Measurements from ENCODE around the gene ADISSP. TPM values are rescaled to one million over a fixed set of nuclear protein-coding genes. Genes with fewer than 3 reads are reported as not detected.

The ADISSP gene
- total and polyA plus RNA-seq, 2 of the 13 experiments (the other 11 are each of a cell fraction or from before 2014, with no cell fraction given): 38.3 to 90.6 TPM

DNA sequence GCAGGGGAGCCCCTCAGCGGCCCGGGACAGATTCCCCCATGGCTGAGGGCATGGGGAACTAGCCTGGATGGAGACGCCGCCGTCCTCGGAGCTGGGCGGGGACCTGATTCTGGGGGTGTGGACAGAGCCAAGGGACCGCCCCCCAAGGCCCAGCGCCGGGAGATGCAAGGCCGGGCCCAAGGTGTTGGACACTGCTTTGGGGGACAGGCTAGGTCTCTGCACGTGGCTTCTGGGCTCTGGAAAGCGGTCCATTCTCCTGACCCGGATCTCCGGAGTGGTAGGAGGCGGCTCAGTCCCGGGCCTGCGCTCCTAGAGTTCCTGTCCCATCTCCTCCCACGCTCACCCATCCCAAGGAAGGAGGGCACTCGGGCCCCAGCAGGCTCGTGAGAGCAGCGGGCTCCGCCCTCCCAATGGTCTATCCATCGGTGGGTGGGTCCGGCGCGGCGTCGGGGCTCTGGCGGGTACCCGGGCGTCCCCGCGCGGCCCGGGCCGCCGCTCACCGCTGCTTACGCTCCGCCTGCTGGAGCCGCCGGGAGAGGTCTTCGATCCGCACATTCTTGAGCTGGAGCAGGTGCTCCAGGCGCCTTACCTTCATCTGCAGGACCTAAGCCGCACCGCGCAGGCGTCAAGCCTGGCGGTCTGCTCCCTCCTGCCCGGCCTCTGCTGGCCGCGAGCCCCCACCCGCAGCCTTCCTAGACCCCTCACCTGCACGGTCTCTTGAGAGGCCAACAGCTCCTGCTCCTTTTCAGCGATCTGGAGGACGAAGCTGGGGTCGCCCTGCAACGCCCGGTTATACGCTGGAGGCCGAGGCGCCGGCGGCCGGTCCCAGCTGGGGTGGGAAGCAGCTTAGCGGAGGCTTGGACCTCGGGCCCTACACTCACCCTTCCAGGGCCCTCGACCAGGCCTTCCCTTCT is 10.4 kb upstream of the ADISSP start (continued):
- TF ChIP-seq, protein P1, sequence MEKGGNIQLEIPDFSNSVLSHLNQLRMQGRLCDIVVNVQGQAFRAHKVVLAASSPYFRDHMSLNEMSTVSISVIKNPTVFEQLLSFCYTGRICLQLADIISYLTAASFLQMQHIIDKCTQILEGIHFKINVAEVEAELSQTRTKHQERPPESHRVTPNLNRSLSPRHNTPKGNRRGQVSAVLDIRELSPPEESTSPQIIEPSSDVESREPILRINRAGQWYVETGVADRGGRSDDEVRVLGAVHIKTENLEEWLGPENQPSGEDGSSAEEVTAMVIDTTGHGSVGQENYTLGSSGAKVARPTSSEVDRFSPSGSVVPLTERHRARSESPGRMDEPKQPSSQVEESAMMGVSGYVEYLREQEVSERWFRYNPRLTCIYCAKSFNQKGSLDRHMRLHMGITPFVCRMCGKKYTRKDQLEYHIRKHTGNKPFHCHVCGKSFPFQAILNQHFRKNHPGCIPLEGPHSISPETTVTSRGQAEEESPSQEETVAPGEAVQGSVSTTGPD (CRISPR knock-in tag; IDR thresholded peaks at IDR 0.05): no peak
- TF ChIP-seq, protein P2, sequence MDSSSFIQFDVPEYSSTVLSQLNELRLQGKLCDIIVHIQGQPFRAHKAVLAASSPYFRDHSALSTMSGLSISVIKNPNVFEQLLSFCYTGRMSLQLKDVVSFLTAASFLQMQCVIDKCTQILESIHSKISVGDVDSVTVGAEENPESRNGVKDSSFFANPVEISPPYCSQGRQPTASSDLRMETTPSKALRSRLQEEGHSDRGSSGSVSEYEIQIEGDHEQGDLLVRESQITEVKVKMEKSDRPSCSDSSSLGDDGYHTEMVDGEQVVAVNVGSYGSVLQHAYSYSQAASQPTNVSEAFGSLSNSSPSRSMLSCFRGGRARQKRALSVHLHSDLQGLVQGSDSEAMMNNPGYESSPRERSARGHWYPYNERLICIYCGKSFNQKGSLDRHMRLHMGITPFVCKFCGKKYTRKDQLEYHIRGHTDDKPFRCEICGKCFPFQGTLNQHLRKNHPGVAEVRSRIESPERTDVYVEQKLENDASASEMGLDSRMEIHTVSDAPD (CRISPR knock-in tag; IDR thresholded peaks at IDR 0.05): no peak; the same call in 1 of the 2 replicates
- TF ChIP-seq ARNT2 (CRISPR knock-in tag; IDR thresholded peaks at IDR 0.05; ENCODE audit: low read depth) (no peak), HNF4A (CRISPR knock-in tag; IDR thresholded peaks at IDR 0.05) (no peak), ZNF567 (CRISPR knock-in tag; IDR thresholded peaks at IDR 0.05; ENCODE audit: borderline replicate concordance) (no peak; the same call in 1 of the 2 replicates), TCF12 (IDR thresholded peaks at IDR 0.05) (no peak), TCF12 (CRISPR knock-in tag; IDR thresholded peaks at IDR 0.05) (no peak), STAG1 (CRISPR knock-in tag; IDR thresholded peaks at IDR 0.05) (no peak), MEIS1 (CRISPR knock-in tag; IDR thresholded peaks at IDR 0.05; ENCODE audit: borderline replicate concordance) (no peak), ZNF549 (CRISPR knock-in tag; IDR thresholded peaks at IDR 0.05) (no peak), ZNF83 (CRISPR knock-in tag; IDR thresholded peaks at IDR 0.05; ENCODE audit: borderline replicate concordance) (0 out of 2 replicates have a peak, but pooled peaks have one; percentile 15), BCL6 (CRISPR knock-in tag; IDR thresholded peaks at IDR 0.05) (no peak), ZNF598 (CRISPR knock-in tag; IDR thresholded peaks at IDR 0.05; ENCODE audit: borderline replicate concordance) (0 out of 2 replicates have a peak, but pooled peaks have one; percentile 77)
- TF ChIP-seq, protein P3, sequence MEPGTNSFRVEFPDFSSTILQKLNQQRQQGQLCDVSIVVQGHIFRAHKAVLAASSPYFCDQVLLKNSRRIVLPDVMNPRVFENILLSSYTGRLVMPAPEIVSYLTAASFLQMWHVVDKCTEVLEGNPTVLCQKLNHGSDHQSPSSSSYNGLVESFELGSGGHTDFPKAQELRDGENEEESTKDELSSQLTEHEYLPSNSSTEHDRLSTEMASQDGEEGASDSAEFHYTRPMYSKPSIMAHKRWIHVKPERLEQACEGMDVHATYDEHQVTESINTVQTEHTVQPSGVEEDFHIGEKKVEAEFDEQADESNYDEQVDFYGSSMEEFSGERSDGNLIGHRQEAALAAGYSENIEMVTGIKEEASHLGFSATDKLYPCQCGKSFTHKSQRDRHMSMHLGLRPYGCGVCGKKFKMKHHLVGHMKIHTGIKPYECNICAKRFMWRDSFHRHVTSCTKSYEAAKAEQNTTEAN (CRISPR knock-in tag; conservative IDR thresholded peaks at IDR 0.05): no peak
- TF ChIP-seq, protein P4, sequence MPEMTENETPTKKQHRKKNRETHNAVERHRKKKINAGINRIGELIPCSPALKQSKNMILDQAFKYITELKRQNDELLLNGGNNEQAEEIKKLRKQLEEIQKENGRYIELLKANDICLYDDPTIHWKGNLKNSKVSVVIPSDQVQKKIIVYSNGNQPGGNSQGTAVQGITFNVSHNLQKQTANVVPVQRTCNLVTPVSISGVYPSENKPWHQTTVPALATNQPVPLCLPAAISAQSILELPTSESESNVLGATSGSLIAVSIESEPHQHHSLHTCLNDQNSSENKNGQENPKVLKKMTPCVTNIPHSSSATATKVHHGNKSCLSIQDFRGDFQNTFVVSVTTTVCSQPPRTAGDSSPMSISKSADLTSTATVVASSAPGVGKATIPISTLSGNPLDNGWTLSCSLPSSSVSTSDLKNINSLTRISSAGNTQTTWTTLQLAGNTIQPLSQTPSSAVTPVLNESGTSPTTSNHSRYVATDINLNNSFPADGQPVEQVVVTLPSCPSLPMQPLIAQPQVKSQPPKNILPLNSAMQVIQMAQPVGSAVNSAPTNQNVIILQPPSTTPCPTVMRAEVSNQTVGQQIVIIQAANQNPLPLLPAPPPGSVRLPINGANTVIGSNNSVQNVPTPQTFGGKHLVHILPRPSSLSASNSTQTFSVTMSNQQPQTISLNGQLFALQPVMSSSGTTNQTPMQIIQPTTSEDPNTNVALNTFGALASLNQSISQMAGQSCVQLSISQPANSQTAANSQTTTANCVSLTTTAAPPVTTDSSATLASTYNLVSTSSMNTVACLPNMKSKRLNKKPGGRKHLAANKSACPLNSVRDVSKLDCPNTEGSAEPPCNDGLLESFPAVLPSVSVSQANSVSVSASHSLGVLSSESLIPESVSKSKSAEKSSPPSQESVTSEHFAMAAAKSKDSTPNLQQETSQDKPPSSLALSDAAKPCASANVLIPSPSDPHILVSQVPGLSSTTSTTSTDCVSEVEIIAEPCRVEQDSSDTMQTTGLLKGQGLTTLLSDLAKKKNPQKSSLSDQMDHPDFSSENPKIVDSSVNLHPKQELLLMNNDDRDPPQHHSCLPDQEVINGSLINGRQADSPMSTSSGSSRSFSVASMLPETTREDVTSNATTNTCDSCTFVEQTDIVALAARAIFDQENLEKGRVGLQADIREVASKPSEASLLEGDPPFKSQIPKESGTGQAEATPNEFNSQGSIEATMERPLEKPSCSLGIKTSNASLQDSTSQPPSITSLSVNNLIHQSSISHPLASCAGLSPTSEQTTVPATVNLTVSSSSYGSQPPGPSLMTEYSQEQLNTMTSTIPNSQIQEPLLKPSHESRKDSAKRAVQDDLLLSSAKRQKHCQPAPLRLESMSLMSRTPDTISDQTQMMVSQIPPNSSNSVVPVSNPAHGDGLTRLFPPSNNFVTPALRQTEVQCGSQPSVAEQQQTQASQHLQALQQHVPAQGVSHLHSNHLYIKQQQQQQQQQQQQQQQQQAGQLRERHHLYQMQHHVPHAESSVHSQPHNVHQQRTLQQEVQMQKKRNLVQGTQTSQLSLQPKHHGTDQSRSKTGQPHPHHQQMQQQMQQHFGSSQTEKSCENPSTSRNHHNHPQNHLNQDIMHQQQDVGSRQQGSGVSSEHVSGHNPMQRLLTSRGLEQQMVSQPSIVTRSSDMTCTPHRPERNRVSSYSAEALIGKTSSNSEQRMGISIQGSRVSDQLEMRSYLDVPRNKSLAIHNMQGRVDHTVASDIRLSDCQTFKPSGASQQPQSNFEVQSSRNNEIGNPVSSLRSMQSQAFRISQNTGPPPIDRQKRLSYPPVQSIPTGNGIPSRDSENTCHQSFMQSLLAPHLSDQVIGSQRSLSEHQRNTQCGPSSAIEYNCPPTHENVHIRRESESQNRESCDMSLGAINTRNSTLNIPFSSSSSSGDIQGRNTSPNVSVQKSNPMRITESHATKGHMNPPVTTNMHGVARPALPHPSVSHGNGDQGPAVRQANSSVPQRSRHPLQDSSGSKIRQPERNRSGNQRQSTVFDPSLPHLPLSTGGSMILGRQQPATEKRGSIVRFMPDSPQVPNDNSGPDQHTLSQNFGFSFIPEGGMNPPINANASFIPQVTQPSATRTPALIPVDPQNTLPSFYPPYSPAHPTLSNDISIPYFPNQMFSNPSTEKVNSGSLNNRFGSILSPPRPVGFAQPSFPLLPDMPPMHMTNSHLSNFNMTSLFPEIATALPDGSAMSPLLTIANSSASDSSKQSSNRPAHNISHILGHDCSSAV (CRISPR knock-in tag; IDR thresholded peaks at IDR 0.05; ENCODE audit: borderline replicate concordance): no peak

Measured in HepG2 (cell line).